MM.1S (cell line): ENCODE results near the gene PDZRN3.

Experiments
- DNase-seq: peaks from one replicate; pipeline ENCODE4 v3.0.0-alpha.2; 2015
- H2AFZ ChIP-seq: fragments of 300-600 bp; sonication (generic); 2 replicates; pipeline ENCODE4 v1.6.0; 2016; ENCODE audit warnings: antibody characterized with exemption, low read length
- H3F3A ChIP-seq: fragments of 300-600 bp; sonication (generic); 2 replicates; pipeline ENCODE4 v1.6.1; 2016; ENCODE audit warnings: mild to moderate bottlenecking, antibody characterized with exemption, low read length, moderate library complexity, mixed read lengths; ENCODE audit not compliant: insufficient read depth
- H3K27ac ChIP-seq: fragments of 300-600 bp; sonication (generic); 2 replicates; pipeline ENCODE4 v1.5.1; 2016; ENCODE audit warnings: mild to moderate bottlenecking, low read length
- H3K27me3 ChIP-seq: fragments of 300-600 bp; sonication (generic); replicated peaks from 2 replicates; pipeline ENCODE4 v1.6.0; 2016; ENCODE audit warnings: low read length; ENCODE audit not compliant: insufficient read depth
- H3K36me3 ChIP-seq: fragments of 300-600 bp; sonication (generic); replicated peaks from 2 replicates; pipeline ENCODE4 v1.6.1; 2016; ENCODE audit warnings: mild to moderate bottlenecking, low read length, mixed read lengths; ENCODE audit not compliant: insufficient read depth
- H3K4me1 ChIP-seq: fragments of 300-600 bp; sonication (generic); 2 replicates; pipeline ENCODE4 v1.6.1; 2016; ENCODE audit warnings: low read length, mixed read lengths
- H3K4me2 ChIP-seq: fragments of 300-600 bp; sonication (generic); 2 replicates; pipeline ENCODE4 v1.6.0; 2016; ENCODE audit warnings: low read depth, low read length
- H3K4me3 ChIP-seq: fragments of 300-600 bp; sonication (generic); 2 replicates; pipeline ENCODE4 v1.5.1; 2016; ENCODE audit warnings: low read length, mixed read lengths
- H3K79me2 ChIP-seq: fragments of 300-600 bp; sonication (generic); 2 replicates; pipeline ENCODE4 v1.6.1; 2016; ENCODE audit warnings: mixed run types, low read length, mixed read lengths
- H3K9ac ChIP-seq: fragments of 300-600 bp; sonication (generic); 2 replicates; pipeline ENCODE4 v1.6.1; 2016; ENCODE audit warnings: low read length, mixed read lengths
- H3K9me2 ChIP-seq: fragments of 300-600 bp; sonication (generic); replicated peaks from 2 replicates; pipeline ENCODE4 v1.6.1; 2016; ENCODE audit warnings: mild to moderate bottlenecking, low read length, mixed read lengths; ENCODE audit not compliant: insufficient read depth
- H3K9me3 ChIP-seq: fragments of 300-600 bp; sonication (generic); replicated peaks from 2 replicates; pipeline ENCODE4 v1.6.1; 2016; ENCODE audit warnings: mild to moderate bottlenecking, low read length, mixed read lengths; ENCODE audit not compliant: insufficient read depth
- H4K20me1 ChIP-seq: fragments of 300-600 bp; sonication (generic); 2 replicates; pipeline ENCODE4 v1.6.1; 2016; ENCODE audit warnings: mild to moderate bottlenecking, low read length, moderate library complexity, mixed read lengths; ENCODE audit not compliant: insufficient read depth
- CTCF ChIP-seq: fragments of 300-600 bp; sonication (generic); IDR thresholded peaks from 2 replicates; pipeline ENCODE4 v1.5.1; 2016; ENCODE audit warnings: antibody characterized with exemption, low read length, mixed read lengths
- EZH2 ChIP-seq: fragments of 300-600 bp; sonication (generic); optimal IDR thresholded peaks from 2 replicates; pipeline ENCODE3; 2017; ENCODE audit warnings: low read depth, mild to moderate bottlenecking, antibody characterized with exemption, low read length, mixed read lengths
- EZH2phosphoT487 ChIP-seq: fragments of 300-600 bp; sonication (generic); IDR thresholded peaks from 2 replicates; pipeline ENCODE4 v1.6.1; 2018; ENCODE audit warnings: antibody characterized with exemption, low read length

Gene PDZRN3

GRCh38 chr3:73610493-73610892 lies 14.2 kb downstream of the PDZRN3 start:
- no peak overlapping the region for H3K27ac ChIP-seq
- H3F3A ChIP-seq: no peaks in the 10 kb centered on the region
- H3K4me3 ChIP-seq: no peak overlapping the region
- TF ChIP-seq EZH2 (no peak), EZH2phosphoT487 (no peak), CTCF (no peak)
- no peaks in the 10 kb centered on the region for H3K27me3 ChIP-seq
- H4K20me1 ChIP-seq: no peaks in the 10 kb centered on the region
- H3K4me2 ChIP-seq: no peak overlapping the region
- DNase-seq: no peak
- no peaks in the 10 kb centered on the region for H3K9me2 ChIP-seq
- H3K79me2 ChIP-seq: no peaks in the 10 kb centered on the region
- H3K4me1 ChIP-seq: no peaks in the 10 kb centered on the region
- H3K9me3 ChIP-seq: no peaks in the 10 kb centered on the region
- H3K36me3 ChIP-seq: no peaks in the 10 kb centered on the region
- no peak overlapping the region for H3K9ac ChIP-seq
- no peak overlapping the region for H2AFZ ChIP-seq

- Histone ChIP-seq H3K4me2 (no peak overlapping the region), H3K9me3 (no peaks in the 10 kb centered on the region), H3K27me3 (no peaks in the 10 kb centered on the region), H3K36me3 (no peaks in the 10 kb centered on the region), H3K4me3 (no peak overlapping the region), H4K20me1 (no peaks in the 10 kb centered on the region), H3K27ac (no peak overlapping the region), H3K4me1 (no peaks in the 10 kb centered on the region), H2AFZ (no peak overlapping the region), H3F3A (no peaks in the 10 kb centered on the region), H3K9ac (no peak overlapping the region), H3K79me2 (no peaks in the 10 kb centered on the region), H3K9me2 (no peaks in the 10 kb centered on the region)
- no peak for DNase-seq
- TF ChIP-seq EZH2: no peak
- TF ChIP-seq CTCF: no peak
- TF ChIP-seq EZH2phosphoT487: no peak
Observed at GRCh38 chr3:73609655-73610054, 15.1 kb downstream of the PDZRN3 start.

GRCh38 chr3:73609315-73609641 lies 15.5 kb downstream of the PDZRN3 start:
- Histone ChIP-seq H2AFZ (no peak overlapping the region), H4K20me1 (no peaks in the 10 kb centered on the region), H3K4me2 (no peak overlapping the region), H3K4me3 (no peak overlapping the region), H3K27ac (no peak overlapping the region), H3K4me1 (no peaks in the 10 kb centered on the region), H3K9ac (no peak overlapping the region), H3K27me3 (no peaks in the 10 kb centered on the region), H3K36me3 (no peaks in the 10 kb centered on the region), H3K79me2 (no peaks in the 10 kb centered on the region), H3K9me2 (no peaks in the 10 kb centered on the region), H3F3A (no peaks in the 10 kb centered on the region), H3K9me3 (no peaks in the 10 kb centered on the region)
- TF ChIP-seq EZH2phosphoT487 (no peak), CTCF (no peak), EZH2 (no peak)
- no peak for DNase-seq
